ENCODE results near the gene FBXL20.

- TF ChIP-seq, protein P1, sequence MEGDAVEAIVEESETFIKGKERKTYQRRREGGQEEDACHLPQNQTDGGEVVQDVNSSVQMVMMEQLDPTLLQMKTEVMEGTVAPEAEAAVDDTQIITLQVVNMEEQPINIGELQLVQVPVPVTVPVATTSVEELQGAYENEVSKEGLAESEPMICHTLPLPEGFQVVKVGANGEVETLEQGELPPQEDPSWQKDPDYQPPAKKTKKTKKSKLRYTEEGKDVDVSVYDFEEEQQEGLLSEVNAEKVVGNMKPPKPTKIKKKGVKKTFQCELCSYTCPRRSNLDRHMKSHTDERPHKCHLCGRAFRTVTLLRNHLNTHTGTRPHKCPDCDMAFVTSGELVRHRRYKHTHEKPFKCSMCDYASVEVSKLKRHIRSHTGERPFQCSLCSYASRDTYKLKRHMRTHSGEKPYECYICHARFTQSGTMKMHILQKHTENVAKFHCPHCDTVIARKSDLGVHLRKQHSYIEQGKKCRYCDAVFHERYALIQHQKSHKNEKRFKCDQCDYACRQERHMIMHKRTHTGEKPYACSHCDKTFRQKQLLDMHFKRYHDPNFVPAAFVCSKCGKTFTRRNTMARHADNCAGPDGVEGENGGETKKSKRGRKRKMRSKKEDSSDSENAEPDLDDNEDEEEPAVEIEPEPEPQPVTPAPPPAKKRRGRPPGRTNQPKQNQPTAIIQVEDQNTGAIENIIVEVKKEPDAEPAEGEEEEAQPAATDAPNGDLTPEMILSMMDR (IDR thresholded peaks at IDR 0.05): no peak
- TF ChIP-seq POLR2A (IDR thresholded peaks at IDR 0.05): no peak
Measured at GRCh38 chr17:39231091-39231561, 170.3 kb downstream of the FBXL20 start.
